ENCODE results near the gene HUNK.

DNA sequence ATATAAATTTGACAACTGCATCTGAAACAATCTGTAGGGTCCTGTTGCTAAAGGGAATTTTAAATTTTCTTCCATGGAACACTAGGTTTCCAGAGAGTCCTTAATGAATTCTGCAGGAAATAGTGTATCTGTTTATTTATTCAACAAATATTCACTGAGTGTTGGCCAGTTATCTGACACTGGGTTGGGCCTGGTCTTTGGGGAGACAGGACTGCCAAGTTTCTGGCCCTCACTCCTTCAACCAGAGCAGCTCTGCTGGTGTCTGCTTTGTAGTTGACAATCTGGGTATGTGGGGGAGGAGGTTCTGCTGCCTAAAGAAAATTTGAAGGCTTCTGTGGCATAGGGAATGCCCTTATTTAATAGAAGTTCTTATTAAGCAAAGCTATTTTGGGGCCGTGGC, 26.1 kb upstream of the HUNK start:
- TF ChIP-seq, protein P1, sequence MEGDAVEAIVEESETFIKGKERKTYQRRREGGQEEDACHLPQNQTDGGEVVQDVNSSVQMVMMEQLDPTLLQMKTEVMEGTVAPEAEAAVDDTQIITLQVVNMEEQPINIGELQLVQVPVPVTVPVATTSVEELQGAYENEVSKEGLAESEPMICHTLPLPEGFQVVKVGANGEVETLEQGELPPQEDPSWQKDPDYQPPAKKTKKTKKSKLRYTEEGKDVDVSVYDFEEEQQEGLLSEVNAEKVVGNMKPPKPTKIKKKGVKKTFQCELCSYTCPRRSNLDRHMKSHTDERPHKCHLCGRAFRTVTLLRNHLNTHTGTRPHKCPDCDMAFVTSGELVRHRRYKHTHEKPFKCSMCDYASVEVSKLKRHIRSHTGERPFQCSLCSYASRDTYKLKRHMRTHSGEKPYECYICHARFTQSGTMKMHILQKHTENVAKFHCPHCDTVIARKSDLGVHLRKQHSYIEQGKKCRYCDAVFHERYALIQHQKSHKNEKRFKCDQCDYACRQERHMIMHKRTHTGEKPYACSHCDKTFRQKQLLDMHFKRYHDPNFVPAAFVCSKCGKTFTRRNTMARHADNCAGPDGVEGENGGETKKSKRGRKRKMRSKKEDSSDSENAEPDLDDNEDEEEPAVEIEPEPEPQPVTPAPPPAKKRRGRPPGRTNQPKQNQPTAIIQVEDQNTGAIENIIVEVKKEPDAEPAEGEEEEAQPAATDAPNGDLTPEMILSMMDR (IDR thresholded peaks at IDR 0.05; ENCODE audit: insufficient read depth, low read depth, low read length) = no peak
- TF ChIP-seq EZH2 (IDR thresholded peaks at IDR 0.05; ENCODE audit: insufficient read depth, low read length) = no peak

Measured in astrocyte (in vitro differentiated cells and primary cell).